IMR-90 (cell line): ENCODE data around the gene PARD3. TPM values are rescaled to one million over a fixed set of nuclear protein-coding genes. Genes with fewer than 3 reads are reported as not detected.

Source experiments
- ATAC-seq: fragments of 200-7000 bp; cut with Tn5 transposase; 2 replicates; pipeline ENCODE4 v1.9.1; 2020; ENCODE audit warnings: low read depth, mild to moderate bottlenecking, moderate library complexity
- BruUV-seq: library from RNA; stranded (reverse); fragments of 400-500 nt; replicated peaks from 2 replicates; lab custom pipeline; 2021; lab: Mats Ljungman, UMichigan
- CTCF ChIA-PET: fragments of 300-600 bp; formaldehyde crosslinking; extraction: SDS; loops from one replicate; lab custom pipeline; 2021; ENCODE audit warnings: antibody characterized with exemption; lab: Yijun Ruan, JAX
- POLR2A ChIA-PET: fragments of 300-600 bp; sonication (Branson Sonifier 250); formaldehyde crosslinking; loops from one replicate; lab custom pipeline; 2022; ENCODE audit warnings: antibody characterized with exemption; ENCODE audit not compliant: unreplicated experiment; lab: Charles Lee
- DNase-seq: peaks from one replicate; pipeline ENCODE4 v3.0.0; 2013
- H2AFZ ChIP-seq: replicated peaks from 2 replicates; pipeline ENCODE3; 2013; ENCODE audit warnings: low read length, mild to moderate bottlenecking; ENCODE audit not compliant: poor library complexity
- H2AK5ac ChIP-seq: 2 replicates; pipeline ENCODE4 v1.6.1; 2013; ENCODE audit warnings: low read depth, low read length, inconsistent platforms
- H2AK9ac ChIP-seq: replicated peaks from 2 replicates; pipeline ENCODE3; 2013; ENCODE audit warnings: mild to moderate bottlenecking, low read depth, low read length, moderate library complexity; ENCODE audit not compliant: poor library complexity
- H2BK120ac ChIP-seq: 2 replicates; pipeline ENCODE4 v1.6.1; 2013; ENCODE audit warnings: low read depth, low read length, inconsistent platforms
- H2BK15ac ChIP-seq: 3 replicates; pipeline ENCODE4 v1.6.1; 2013; ENCODE audit warnings: low read depth, low read length, inconsistent platforms
- H2BK20ac ChIP-seq: 2 replicates; pipeline ENCODE4 v1.6.1; 2013; ENCODE audit warnings: low read depth, mild to moderate bottlenecking, inconsistent platforms, low read length, moderate library complexity
- H2BK5ac ChIP-seq: 2 replicates; pipeline ENCODE4 v1.6.1; 2013; ENCODE audit warnings: mild to moderate bottlenecking, low read depth, low read length, inconsistent platforms; ENCODE audit not compliant: poor library complexity, severe bottlenecking
- H3K14ac ChIP-seq: replicated peaks from 2 replicates; pipeline ENCODE4 v1.6.1; 2013; ENCODE audit warnings: low read depth, low read length, inconsistent platforms
- H3K18ac ChIP-seq: 2 replicates; pipeline ENCODE4 v1.6.1; 2013; ENCODE audit warnings: low read depth, low read length, control low read depth
- H3K23ac ChIP-seq: 2 replicates; pipeline ENCODE4 v1.6.1; 2013; ENCODE audit warnings: low read depth, low read length, inconsistent platforms
- H3K27ac ChIP-seq: 2 replicates; pipeline ENCODE4 v1.5.1; 2013; ENCODE audit warnings: mild to moderate bottlenecking, control low read depth, low read length; ENCODE audit not compliant: insufficient read depth
- H3K27me3 ChIP-seq: 2 replicates; pipeline ENCODE4 v1.6.1; 2013; ENCODE audit warnings: low read length; ENCODE audit not compliant: control insufficient read depth, insufficient read depth
- H3K36me3 ChIP-seq: 2 replicates; pipeline ENCODE4 v1.6.1; 2013; ENCODE audit warnings: low read length, mixed read lengths; ENCODE audit not compliant: control insufficient read depth, insufficient read depth
- H3K4ac ChIP-seq: 2 replicates; pipeline ENCODE4 v1.6.1; 2013; ENCODE audit warnings: low read depth, low read length, inconsistent platforms
- H3K4me1 ChIP-seq: 2 replicates; pipeline ENCODE4 v1.6.1; 2013; ENCODE audit warnings: low read length, mixed read lengths; ENCODE audit not compliant: control insufficient read depth, insufficient read depth
- H3K4me2 ChIP-seq: 2 replicates; pipeline ENCODE4 v1.6.1; 2013; ENCODE audit warnings: low read depth, mild to moderate bottlenecking, control low read depth, low read length, moderate library complexity
- H3K4me3 ChIP-seq: 2 replicates; pipeline ENCODE4 v1.5.1; 2013; ENCODE audit warnings: low read depth, mild to moderate bottlenecking, control low read depth, low read length, moderate library complexity; ENCODE audit not compliant: insufficient read depth
- H3K56ac ChIP-seq: 2 replicates; pipeline ENCODE4 v1.6.1; 2013; ENCODE audit warnings: low read length, inconsistent platforms; ENCODE audit not compliant: insufficient read depth; ENCODE audit errors: extremely low read depth
- H3K79me1 ChIP-seq, 2 experiments: 2 replicates each; pipeline ENCODE4 v1.6.1; 2013; ENCODE audit warnings: low read length in 2 of 2, inconsistent platforms in 1 of 2, low read depth in 1 of 2
- H3K9ac ChIP-seq: 2 replicates; pipeline ENCODE4 v1.6.1; 2013; ENCODE audit warnings: low read depth, low read length, control low read depth
- H3K9me1 ChIP-seq: 2 replicates; pipeline ENCODE4 v1.6.1; 2013; ENCODE audit warnings: low read length, inconsistent platforms; ENCODE audit not compliant: insufficient read depth
- H3K9me3 ChIP-seq: 2 replicates; pipeline ENCODE4 v1.6.1; 2013; ENCODE audit warnings: low read length; ENCODE audit not compliant: control insufficient read depth, insufficient read depth
- H4K20me1 ChIP-seq: 2 replicates; pipeline ENCODE4 v1.6.1; 2013; ENCODE audit warnings: low read length, inconsistent platforms; ENCODE audit not compliant: insufficient read depth
- H4K5ac ChIP-seq: 2 replicates; pipeline ENCODE4 v1.6.1; 2013; ENCODE audit warnings: mild to moderate bottlenecking, low read depth, low read length, control low read depth
- H4K8ac ChIP-seq, 2 experiments: 2 replicates each; pipeline ENCODE4 v1.6.1; 2013; ENCODE audit warnings: low read depth in 2 of 2, low read length in 2 of 2, control low read depth in 1 of 2, inconsistent platforms in 1 of 2
- H4K91ac ChIP-seq: 2 replicates; pipeline ENCODE4 v1.6.1; 2013; ENCODE audit warnings: low read depth, low read length, inconsistent platforms; ENCODE audit not compliant: insufficient read depth
- BHLHE40 ChIP-seq: fragments of 150-350 bp; IDR thresholded peaks from 2 replicates; pipeline ENCODE4 v1.6.1; 2016; ENCODE audit warnings: mild to moderate bottlenecking, low read depth, low read length
- CEBPB ChIP-seq: IDR thresholded peaks from 2 replicates; pipeline ENCODE4 v1.6.1; 2012; ENCODE audit warnings: low read depth, low read length, improper control_type of control experiment
- CHD1 ChIP-seq: IDR thresholded peaks from 2 replicates; pipeline ENCODE4 v1.6.1; 2012; ENCODE audit warnings: low read depth, low read length, improper control_type of control experiment
- NFE2L2 ChIP-seq: fragments of 150-350 bp; IDR thresholded peaks from 2 replicates; pipeline ENCODE4 v1.6.1; 2016; ENCODE audit warnings: low read depth, mild to moderate bottlenecking, low read length
- USF2 ChIP-seq: fragments of 150-350 bp; IDR thresholded peaks from 2 replicates; pipeline ENCODE4 v1.6.1; 2017; ENCODE audit warnings: mild to moderate bottlenecking, antibody characterized with exemption, low read length, low read depth
- WGBS, 2 experiments: methylation state at CpG; one replicate each; pipeline versions ENCODE4 v1.1.5 to v1.1.7; 2013; ENCODE audit warnings: missing lambda C conversion rate in 2 of 2; ENCODE audit not compliant: insufficient read length in 1 of 2; ENCODE audit errors: extremely low coverage in 2 of 2; 5-methylcytosine and 5-hydroxymethylcytosine counted together
- dilution Hi-C: fragments of 300-500 bp; cut with HindIII; formaldehyde crosslinking; loops from one replicate; pipeline ENCODE4 v1.14.3; 2018; ENCODE audit warnings: low sequenced_read_pairs; ENCODE audit not compliant: unreplicated experiment
- in situ Hi-C: fragments of 300-500 bp; cut with MboI; formaldehyde crosslinking; loops from 3 replicates; pipeline ENCODE4 v1.14.3; 2019; ENCODE audit warnings: low sequenced_read_pairs, inconsistent platforms, mixed read lengths
- intact Hi-C: fragments of 100-400 bp; cut with micrococcal nuclease; formaldehyde crosslinking; loops from 2 replicates; pipeline ENCODE4 v1.10.0; 2022
- polyA plus RNA-seq, 3 experiments: library from polyadenylated mRNA; depleted of rRNA; stranded (reverse); fragments of >200 nt; gene quantifications; 2 replicates each; pipeline ENCODE4 v1.2.3, GENCODE V29; 2012; ENCODE audit warnings: low replicate concordance in 1 of 3
- total RNA-seq: library from RNA; depleted of rRNA; stranded (reverse); fragments of >200 nt; gene quantifications from 2 replicates; pipeline ENCODE4 v1.2.3, GENCODE V29; 2012

Gene PARD3
- total and polyA plus RNA-seq, 2 of the 4 experiments (the other 2 are of a cell fraction), result 14.6 to 37.5 TPM

GRCh38 chr10:34292675-34293074 is 522.4 kb downstream of the PARD3 start:
- intact Hi-C loops, result loop anchor here (5.0 kb wide), 1 partner anchor 960 kb away; the partner anchor contains the start of gene NRP1
- no peak overlapping the region for H2AK5ac ChIP-seq
- H3K4me3 ChIP-seq, result no peak overlapping the region
- TF ChIP-seq CHD1, result no peak
- no peak for TF ChIP-seq CEBPB
- no peak for TF ChIP-seq USF2
- TF ChIP-seq NFE2L2, result no peak
- TF ChIP-seq BHLHE40, result no peak
- DNase-seq, result peak; percentile 26
- H2BK15ac ChIP-seq, result no peak overlapping the region
- no peak overlapping the region for H3K9ac ChIP-seq
- H2BK20ac ChIP-seq, result no peak overlapping the region
- WGBS, 2 experiments, result no CpG with 5 or more reads among the region's 2 CpGs
- no peaks in the 10 kb centered on the region for H4K20me1 ChIP-seq
- H2BK120ac ChIP-seq, result no peak overlapping the region
- H2BK5ac ChIP-seq, result no peak overlapping the region
- no peak overlapping the region for H2AFZ ChIP-seq
- no peak for ATAC-seq
- no peaks in the 10 kb centered on the region for H3K9me3 ChIP-seq
- H3K36me3 ChIP-seq, result no peaks in the 10 kb centered on the region
- H3K4me2 ChIP-seq, result no peak overlapping the region
- no peak overlapping the region for H3K4ac ChIP-seq
- no peak overlapping the region for H3K23ac ChIP-seq
- in situ Hi-C loops, result no loop called here
- ChIA-PET CTCF (no interaction called here), POLR2A (no interaction called here)
- no peak overlapping the region for H4K8ac ChIP-seq
- no peak overlapping the region for H4K91ac ChIP-seq
- H2AK9ac ChIP-seq, result no peak overlapping the region
- dilution Hi-C loops, result no loop called here
- H3K18ac ChIP-seq, result no peak overlapping the region
- H3K79me1 ChIP-seq, result 0 out of 4 replicates have a peak, but pooled peaks cover 0 to 2% of the 10 kb centered on the region in 2 experiments
- H3K14ac ChIP-seq, result no peak overlapping the region
- H3K27me3 ChIP-seq, result no peaks in the 10 kb centered on the region
- no peak overlapping the region for H3K27ac ChIP-seq
- H3K56ac ChIP-seq, result no peak overlapping the region
- no TSS peak for BruUV-seq
- no peak overlapping the region for H4K5ac ChIP-seq
- peaks cover 4% of the 10 kb centered on the region; the same call in 1 of the 2 replicates for H3K9me1 ChIP-seq
- peaks cover 11% of the 10 kb centered on the region; the same call in 1 of the 2 replicates for H3K4me1 ChIP-seq
